GOT3 (cell line): ENCODE measurements around the gene STAT4.

Experiments
- DNase-seq: peaks from one replicate; lab custom pipeline; 2025; ENCODE audit warnings: mixed read lengths; lab: John Stamatoyannopoulos, UW

The STAT4 gene

DNA sequence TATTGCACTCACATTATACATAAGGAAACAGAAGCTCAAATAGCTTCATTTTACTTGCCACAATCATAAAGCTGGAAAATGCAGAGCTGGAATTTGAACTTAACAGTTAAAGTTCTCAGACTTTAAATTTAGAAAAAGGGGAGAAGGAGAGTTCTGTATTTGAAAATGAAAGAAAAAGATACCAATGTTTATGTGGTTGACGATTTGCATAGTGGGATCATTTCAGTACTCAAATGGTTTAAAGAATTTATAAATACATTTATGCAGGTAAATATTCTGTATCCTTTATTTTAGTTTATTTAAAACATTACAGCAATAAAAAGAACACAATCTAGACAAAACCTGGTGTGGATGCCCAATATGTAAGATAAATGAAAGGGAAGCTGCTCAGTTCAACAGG lies 25.5 kb upstream of the STAT4 start:
- DNase-seq = no peak

DNA sequence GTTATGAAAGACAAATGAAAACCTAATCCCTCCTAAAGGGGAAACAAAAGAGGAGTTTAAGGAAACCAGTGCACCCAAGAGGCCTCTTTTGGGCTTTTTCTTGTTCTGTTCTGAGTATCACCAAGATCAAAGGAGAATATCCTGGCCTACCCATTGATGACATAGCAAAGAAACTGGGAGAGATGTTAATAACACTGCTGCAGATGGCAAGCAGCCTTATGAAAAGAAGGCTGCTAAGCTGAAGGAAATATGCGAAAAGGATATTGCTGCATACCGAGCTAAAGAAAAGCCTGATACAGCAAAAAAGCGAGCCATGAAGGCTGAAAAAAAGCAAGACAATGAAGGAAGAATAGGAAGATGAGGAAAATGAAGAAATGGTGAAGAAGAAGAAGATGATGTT lies 23.6 kb upstream of the STAT4 start:
- no peak for DNase-seq

DNA sequence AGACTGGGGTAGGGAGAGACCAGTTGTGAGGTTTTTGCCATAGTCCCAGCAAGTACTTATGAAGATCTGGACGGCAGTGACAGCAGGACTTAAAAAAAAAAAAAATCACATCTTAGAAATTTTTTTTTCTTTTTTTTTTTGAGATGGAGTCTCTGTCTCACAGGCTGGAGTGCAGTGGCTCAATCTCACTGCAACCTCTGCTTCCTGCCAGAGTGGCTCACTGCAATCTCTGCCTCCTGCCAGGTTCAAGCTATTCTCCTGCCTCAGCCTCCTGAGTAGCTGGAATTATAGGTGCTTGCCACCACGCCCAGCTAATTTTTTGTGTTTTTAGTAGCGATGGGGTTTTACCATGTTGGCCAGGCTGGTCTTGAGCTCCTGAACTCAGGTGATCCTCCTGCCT lies 22.4 kb upstream of the STAT4 start:
- DNase-seq = no peak

DNA sequence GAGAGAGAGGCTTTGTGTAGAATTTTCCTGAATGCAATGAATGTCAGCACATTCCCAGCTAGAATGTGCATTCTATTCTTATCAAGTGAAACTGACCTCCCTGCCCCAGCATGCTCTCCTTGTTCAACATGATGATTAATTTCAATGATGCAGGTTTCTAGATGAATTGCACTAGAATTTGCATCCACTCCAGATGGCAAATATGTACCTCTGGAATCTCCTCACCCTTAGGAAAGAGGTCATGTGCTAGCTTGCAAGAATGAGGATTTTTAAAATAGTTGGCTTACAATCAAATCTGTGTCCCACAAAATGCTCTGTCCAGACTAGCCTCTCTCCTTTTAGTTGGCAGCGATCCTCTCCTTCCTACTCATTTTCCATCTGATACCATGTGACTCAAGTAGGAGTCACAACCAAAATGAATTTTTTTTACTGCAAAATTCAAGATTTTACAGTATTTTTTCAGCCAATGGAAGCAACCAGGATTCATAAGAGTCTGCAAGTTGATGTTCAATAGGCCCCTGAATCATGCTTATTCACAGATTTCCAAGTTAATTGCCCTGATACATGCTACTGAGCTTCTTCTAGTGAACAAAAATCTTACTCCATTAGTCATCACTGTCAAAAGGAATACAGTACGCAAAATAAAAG lies 21.0 kb upstream of the STAT4 start:
- DNase-seq = no peak

DNA sequence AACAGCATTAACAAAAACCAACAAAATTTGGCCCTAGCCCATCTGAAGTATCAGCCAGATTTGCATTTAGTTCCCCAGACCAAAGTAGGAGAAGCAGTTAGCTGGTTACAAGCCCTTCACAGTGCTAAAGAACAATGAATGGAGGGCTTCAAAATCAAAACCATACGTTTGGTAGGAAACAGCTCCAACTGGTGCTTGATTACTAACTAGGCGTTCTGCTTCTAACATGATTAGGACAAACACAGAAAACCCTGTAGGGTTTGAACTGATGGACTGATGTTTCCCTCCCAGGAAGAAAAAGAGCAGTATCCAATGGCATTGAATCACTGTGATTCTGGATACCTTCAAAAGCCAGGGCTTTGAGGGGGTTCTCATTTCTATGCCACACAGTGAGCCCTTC lies 20.5 kb upstream of the STAT4 start:
- DNase-seq = no peak

- no peak for DNase-seq
These were observed 20.0 kb upstream of the STAT4 start for GRCh38 chr2:191170773-191171172.

- DNase-seq = no peak
These were observed 19.5 kb upstream of the STAT4 start for GRCh38 chr2:191170301-191170636.

GRCh38 chr2:191169456-191170300 lies 18.9 kb upstream of the STAT4 start:
- no peak for DNase-seq

- DNase-seq = no peak
These were observed 17.0 kb upstream of the STAT4 start for GRCh38 chr2:191167766-191168165.

DNA sequence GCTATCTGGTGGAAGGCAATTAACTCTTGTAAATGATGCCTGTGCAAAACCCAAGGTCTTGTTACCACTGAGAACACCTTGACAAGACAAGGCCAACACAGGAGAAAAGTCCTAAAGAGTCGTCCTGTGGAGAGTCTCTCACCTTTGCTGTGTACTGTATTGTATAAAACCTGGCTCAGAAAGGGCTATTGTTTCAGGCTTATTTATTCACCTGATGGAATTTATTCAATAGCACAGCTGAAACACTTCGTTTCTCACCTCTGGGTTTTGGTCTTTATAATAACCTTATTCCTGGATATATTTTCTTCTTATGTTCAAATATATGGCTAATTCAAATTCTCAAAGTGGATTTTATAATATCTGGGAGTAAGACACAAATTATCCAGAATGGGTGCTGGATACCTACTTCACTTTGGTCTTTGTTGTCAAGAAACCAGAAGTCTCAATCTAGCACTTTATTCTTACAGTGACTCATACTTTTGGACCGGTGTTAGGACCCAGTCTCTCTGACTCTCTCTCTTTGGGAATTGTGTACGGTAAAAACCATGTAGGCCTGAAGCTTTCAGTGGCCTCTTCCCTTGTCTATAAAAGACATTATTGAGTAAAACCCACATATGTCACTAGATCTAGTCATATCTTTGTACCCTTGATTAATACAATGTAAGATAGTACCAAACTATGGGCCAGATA lies 16.1 kb upstream of the STAT4 start:
- no peak for DNase-seq

DNA sequence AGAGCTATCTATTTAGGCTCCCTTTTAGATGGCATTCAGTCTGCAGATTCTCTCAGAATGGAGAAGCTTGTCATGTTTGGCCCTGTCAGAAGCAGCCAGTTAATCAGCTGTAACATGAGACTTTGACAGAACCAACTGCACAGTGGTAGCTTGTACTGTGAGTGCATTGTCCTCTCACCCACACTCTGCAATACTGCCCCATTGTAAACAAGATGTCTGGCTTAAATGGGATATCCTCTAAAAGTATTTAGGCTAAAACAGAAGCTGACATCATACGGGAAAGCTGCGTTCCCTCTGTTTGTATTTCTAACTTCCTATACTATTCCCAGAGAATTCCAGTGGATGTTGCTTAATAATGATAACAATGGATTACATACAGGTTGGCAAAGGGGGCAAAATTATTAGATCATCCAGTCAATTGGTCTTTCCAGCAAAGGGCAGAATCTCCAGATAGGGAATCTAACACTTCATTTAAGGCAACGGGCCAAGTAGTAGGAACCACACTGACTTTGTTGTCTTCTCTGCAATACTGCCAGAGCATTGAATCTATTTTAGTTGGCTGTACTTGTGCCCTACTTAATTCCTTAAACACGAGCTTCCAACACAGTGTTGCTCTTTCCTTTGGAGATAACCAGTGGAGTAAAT lies 15.4 kb upstream of the STAT4 start:
- no peak for DNase-seq

DNA sequence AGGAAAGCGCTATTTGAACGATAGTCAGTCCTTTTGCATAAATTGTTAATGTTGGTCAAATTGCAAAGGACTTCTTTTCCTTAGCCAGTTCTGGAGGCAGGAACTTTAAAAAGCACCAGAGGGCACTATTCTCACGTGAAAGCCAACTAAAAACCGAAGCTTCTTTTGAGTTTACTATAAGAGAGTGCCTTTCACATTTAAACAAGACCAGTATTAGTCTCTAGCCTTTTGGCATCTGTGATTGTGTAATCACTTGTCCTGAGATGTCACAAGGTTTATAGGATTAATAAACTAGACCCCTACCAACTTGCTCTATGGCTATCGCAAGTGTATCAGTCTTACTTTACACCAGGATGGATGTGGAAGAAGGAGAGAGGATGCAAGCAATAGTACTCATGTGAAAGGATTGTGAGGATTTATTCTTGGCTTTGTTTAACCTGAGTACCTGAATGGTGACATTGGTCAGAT lies 14.4 kb upstream of the STAT4 start:
- no peak for DNase-seq

GRCh38 chr2:191158747-191159146 lies 8.0 kb upstream of the STAT4 start:
- no peak for DNase-seq

DNA sequence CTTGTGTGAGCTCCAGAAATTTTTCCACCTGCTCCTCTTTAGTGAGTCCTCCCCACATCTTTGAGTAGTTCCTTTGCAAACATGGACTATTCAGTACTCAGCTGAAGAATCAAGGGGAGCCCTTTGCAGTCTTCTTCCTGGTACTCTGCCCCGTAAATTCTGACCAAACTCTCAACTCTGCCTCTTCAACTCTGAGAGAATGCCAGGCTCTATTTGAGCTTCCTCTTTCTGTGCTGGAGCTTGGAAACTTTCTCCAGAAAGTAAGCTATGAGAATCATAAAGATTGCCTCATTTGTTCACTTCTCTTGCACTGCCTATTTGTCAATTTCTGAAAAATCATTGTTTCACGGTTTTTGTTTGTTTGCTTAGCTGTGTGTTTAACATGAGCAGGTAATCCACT lies 7.4 kb upstream of the STAT4 start:
- DNase-seq = no peak

DNA sequence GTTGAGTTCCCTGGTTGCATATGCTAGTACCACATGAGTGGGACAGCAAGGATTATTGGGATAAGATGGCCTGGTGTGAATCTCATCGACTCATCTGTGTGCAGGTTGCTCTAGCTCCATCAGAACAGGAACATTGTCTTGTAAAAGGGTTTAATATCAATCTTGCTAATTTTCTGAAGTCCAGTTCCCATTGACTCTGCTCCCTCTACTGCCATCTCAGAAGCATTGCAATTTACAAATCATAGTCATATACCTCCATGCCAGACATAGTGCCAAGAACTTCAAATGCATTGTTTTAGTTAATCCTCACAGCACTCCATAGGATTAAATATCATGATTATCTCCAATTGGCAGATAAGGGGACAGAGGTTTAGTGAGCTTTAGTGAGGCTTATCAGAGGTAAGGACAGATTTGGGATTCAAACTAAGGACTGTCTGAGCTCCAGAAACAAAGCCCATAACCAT lies 4.8 kb upstream of the STAT4 start:
- no peak for DNase-seq

DNA sequence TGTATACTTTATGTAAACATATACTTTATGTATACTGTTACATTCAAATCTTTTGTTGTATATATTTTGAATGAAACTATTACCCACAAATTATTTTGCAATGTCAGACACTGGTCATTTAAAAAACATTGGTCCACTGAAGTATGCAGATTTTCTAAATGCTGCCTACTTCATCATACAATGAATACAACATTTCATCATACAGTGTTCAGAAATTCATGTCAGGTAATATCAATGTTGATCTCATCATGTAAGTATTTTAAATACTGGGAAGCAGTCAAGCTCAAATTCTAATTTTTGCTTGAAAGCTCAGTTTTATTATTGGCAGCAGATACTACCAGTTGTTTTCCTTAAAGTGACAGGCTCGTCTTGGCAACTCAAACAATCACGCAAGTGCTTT lies 2.9 kb upstream of the STAT4 start:
- DNase-seq = no peak

DNA sequence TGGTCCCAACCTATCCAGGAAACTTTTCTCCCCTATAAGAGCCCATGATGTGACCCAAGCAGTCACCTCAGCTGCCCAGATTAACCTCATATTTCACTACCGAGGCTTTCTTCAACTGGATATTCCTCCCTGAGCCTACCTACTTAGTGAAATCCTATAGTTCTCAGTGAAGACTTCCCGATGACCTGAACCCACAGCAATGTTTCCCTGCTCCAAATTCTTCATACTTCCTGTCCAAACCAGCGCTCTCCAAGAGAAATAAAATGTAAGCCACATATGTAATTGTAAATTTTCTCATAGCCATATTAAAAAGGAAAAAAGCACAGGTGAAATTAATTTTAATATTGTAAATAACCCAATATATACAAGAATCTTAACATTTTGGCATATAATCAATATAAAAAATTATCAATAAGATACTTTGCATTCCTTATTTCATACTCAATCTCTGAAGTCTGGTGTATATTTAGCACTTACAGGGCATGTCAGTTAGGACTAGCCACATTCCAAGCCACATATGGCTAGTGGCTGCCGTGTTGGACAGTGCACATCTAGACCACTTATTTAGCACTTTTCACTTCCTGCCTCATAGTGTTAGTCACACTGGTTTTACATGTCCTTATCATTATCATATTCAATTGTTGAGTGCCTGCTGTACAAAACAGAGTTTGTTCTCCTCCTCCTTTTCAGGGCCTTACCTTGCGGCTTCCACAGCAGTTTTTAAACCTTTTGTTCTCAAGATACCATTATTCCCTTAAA lies 1.9 kb upstream of the STAT4 start:
- DNase-seq = no peak

- no peak for DNase-seq
These were observed 537 bp upstream of the STAT4 start for GRCh38 chr2:191151331-191151730.

DNA sequence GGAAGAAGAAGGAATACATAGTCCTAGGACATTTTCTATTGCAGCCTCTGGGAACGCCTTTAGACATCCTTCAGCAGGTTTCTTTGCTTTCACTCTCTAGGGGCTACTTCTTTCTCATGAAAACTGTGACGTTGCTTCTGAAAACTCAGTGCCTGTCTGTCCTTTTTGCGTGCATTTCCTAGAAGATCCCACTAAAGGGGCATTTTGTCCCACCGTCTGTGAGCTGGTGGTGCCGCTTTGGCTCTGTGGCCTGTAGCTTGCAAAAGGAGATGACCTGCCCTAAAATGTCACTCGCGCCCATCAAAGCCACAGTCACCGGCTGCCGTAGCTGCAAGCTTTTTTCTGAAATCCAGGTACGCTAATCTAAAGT lies 579 bp downstream of the STAT4 start:
- no peak for DNase-seq

DNA sequence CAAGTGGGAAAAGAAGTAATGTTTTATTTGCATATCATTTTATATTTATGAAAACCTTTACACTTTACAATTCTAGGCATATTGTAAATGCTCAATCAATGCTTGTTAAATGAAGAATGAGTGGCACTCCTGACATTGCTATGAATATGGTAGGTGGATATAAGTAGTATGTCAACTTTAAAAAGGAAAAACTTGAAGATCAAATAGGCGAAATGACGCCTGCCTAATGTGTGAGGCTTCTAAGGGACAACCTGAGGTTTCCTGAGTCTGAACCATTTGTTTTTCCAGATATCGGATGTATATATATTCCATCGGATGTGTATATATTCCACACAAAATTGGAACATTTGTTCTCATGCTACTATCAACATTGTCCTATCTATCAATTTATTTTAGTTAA lies 1.4 kb downstream of the STAT4 start:
- no peak for DNase-seq

DNA sequence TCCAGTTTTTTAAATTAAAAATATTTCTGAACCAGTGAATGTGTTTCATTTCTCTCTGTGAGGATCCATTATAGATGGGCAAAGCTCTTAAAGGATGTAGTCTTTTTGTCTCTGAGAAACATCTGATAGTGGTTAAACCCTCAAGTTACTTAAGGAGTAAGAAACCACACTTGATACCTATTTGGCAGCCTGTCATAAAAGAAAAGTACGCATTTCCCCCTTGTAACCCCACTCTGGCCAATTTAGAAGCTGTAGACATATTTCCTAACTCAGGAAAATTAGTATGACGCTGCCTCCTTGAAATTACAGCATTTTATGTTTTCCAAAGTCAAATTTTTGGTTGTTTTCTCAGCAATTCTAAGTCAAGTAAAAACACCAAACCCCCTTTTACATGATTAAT lies 2.0 kb downstream of the STAT4 start:
- DNase-seq = no peak

DNA sequence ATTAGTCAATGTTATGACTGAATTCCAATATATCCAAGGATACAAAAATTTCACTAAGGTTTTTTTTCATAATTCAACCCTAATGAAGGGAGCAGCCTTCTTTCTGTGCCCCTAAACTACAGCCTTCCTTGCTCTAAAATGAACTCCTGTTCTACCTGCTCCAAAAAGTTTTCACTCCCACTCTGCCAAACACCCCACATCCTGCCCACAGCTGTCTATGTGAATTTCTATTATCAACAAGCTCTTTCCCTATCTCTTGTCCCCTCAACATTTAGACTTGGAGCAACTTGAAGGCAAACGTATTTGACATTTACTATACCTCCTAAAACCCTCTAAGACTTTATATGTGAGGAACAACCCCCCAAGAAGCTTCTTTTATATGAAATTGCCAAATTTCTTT lies 2.5 kb downstream of the STAT4 start:
- no peak for DNase-seq
